PFSK-1 (cell line): ENCODE results near the gene KIF26B.

Source experiments
- FOXP2 ChIP-seq: optimal IDR thresholded peaks from 2 replicates; pipeline ENCODE3; 2011; ENCODE audit warnings: borderline replicate concordance, control low read depth, inconsistent platforms; ENCODE audit not compliant: insufficient read depth; ENCODE audit errors: extremely low read length, extremely low read depth
- POLR2AphosphoS5 ChIP-seq: IDR thresholded peaks from 2 replicates; pipeline ENCODE4 v1.6.1; 2012; ENCODE audit warnings: low read depth, mild to moderate bottlenecking, control low read depth, low read length, moderate library complexity
- SIN3A ChIP-seq: IDR thresholded peaks from 2 replicates; pipeline ENCODE4 v1.6.1; 2012; ENCODE audit warnings: mild to moderate bottlenecking, low read length, moderate library complexity, borderline replicate concordance; ENCODE audit not compliant: insufficient read depth
- TAF1 ChIP-seq: IDR thresholded peaks from 2 replicates; pipeline ENCODE4 v1.6.1; 2012; ENCODE audit warnings: low read length, control low read depth, borderline replicate concordance; ENCODE audit not compliant: insufficient read depth
- TF ChIP-seq, protein P1 (sequence below), 2 experiments: IDR thresholded peaks; 2 replicates each; pipeline versions ENCODE4 v1.6.1 to v1.8.0; 2011 to 2012; ENCODE audit warnings: low read depth in 2 of 2, low read length in 2 of 2, control low read depth in 1 of 2, inconsistent platforms in 1 of 2, mild to moderate bottlenecking in 1 of 2, moderate library complexity in 1 of 2; ENCODE audit not compliant: insufficient read depth in 1 of 2

Gene KIF26B

GRCh38 chr1:245690946-245691541 is 536.3 kb downstream of the KIF26B start:
- TF ChIP-seq SIN3A: no peak
- TF ChIP-seq FOXP2: no peak
- TF ChIP-seq POLR2AphosphoS5: no peak
- TF ChIP-seq, protein P1, sequence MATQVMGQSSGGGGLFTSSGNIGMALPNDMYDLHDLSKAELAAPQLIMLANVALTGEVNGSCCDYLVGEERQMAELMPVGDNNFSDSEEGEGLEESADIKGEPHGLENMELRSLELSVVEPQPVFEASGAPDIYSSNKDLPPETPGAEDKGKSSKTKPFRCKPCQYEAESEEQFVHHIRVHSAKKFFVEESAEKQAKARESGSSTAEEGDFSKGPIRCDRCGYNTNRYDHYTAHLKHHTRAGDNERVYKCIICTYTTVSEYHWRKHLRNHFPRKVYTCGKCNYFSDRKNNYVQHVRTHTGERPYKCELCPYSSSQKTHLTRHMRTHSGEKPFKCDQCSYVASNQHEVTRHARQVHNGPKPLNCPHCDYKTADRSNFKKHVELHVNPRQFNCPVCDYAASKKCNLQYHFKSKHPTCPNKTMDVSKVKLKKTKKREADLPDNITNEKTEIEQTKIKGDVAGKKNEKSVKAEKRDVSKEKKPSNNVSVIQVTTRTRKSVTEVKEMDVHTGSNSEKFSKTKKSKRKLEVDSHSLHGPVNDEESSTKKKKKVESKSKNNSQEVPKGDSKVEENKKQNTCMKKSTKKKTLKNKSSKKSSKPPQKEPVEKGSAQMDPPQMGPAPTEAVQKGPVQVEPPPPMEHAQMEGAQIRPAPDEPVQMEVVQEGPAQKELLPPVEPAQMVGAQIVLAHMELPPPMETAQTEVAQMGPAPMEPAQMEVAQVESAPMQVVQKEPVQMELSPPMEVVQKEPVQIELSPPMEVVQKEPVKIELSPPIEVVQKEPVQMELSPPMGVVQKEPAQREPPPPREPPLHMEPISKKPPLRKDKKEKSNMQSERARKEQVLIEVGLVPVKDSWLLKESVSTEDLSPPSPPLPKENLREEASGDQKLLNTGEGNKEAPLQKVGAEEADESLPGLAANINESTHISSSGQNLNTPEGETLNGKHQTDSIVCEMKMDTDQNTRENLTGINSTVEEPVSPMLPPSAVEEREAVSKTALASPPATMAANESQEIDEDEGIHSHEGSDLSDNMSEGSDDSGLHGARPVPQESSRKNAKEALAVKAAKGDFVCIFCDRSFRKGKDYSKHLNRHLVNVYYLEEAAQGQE (IDR thresholded peaks at IDR 0.05; ENCODE audit: insufficient read depth in 1 of 2, low read depth in 2 of 2, low read length in 2 of 2): no peak
- TF ChIP-seq TAF1: no peak

DNA sequence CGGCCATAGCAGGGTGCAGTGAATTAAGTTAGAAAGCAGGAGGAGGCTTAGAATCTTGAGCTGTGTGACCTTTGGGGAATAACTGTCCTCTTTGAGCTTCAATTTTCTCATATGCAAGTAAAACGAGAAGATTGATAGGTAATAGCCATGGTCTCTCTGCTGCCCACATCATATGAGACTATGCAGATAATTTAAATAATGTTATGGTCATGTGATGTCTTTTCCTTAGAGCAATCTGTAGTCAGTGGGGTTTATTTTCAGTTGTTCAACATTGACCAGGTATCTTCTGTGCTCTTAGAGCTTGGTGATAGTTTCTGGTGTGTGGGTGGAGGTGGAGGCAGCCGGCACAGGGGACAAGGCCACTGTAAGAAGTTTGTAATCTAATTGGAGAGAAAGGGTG is 537.1 kb downstream of the KIF26B start:
- no peak for TF ChIP-seq SIN3A
- TF ChIP-seq, protein P1 (IDR thresholded peaks at IDR 0.05; ENCODE audit: insufficient read depth in 1 of 2, low read depth in 2 of 2, low read length in 2 of 2): no peak

GRCh38 chr1:245692318-245692717 is 537.5 kb downstream of the KIF26B start:
- TF ChIP-seq FOXP2: no peak
- TF ChIP-seq, protein P1 (IDR thresholded peaks at IDR 0.05; ENCODE audit: insufficient read depth in 1 of 2, low read depth in 2 of 2, low read length in 2 of 2): no peak
- TF ChIP-seq TAF1: no peak
- TF ChIP-seq POLR2AphosphoS5: no peak
- TF ChIP-seq SIN3A: no peak

DNA sequence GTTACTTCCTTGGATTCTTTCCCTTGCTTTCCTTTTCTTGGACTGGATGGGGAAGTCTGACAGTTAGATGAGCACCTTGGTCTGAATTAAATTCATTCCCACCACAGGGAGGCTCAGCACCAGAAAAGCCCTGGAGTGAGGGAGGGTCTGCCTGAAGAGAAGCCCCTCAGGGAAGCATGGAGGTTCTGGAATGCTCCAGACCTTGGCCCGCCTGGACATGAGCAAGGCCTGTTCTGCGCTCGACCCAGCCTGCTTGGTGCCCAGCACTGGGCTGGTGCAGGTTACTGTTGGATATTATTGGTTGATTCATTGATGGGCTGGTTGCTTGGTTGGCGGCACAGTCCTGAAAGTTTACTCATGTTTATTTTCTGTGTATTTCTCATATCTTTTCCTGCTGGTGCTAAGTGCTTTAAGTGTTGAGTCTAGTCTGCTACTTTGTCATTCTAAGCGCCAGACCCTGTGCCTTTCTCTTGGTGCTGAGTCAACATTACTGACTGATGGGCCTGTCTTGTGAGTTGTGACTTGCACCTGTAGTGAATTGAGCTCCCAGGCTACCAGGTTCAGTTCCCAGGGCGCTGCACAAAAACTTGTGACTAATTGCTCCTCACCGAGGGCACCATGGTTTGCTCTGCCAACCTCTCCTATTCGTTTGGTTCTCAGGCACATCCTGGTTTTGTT is 538.5 kb downstream of the KIF26B start:
- no peak for TF ChIP-seq TAF1
- TF ChIP-seq, protein P1 (IDR thresholded peaks at IDR 0.05; ENCODE audit: insufficient read depth in 1 of 2, low read depth in 2 of 2, low read length in 2 of 2): no peak
- TF ChIP-seq POLR2AphosphoS5: no peak
- TF ChIP-seq FOXP2: no peak
- no peak for TF ChIP-seq SIN3A
